GM23248 (cell line): ENCODE data around the gene ABCA3. TPM values are rescaled to one million over a fixed set of nuclear protein-coding genes. Genes with fewer than 3 reads are reported as not detected.

Experiments used
- DNase-seq: peaks from one replicate; pipeline ENCODE4 v3.0.0-alpha.2; 2015
- H2AFZ ChIP-seq: fragments of 200-600 bp; sonication (generic); 2 replicates; pipeline ENCODE4 v1.6.1; 2016; ENCODE audit warnings: antibody characterized with exemption
- H3F3A ChIP-seq: fragments of 200-600 bp; sonication (generic); 2 replicates; pipeline ENCODE4 v1.6.1; 2016; ENCODE audit warnings: mild to moderate bottlenecking, antibody characterized with exemption, mixed run types; ENCODE audit not compliant: insufficient read depth
- H3K27ac ChIP-seq: fragments of 200-600 bp; sonication (generic); 2 replicates; pipeline ENCODE4 v1.5.1; 2016; ENCODE audit warnings: mild to moderate bottlenecking
- H3K27me3 ChIP-seq: fragments of 200-600 bp; sonication (generic); replicated peaks from 2 replicates; pipeline ENCODE4 v1.6.1; 2016; ENCODE audit warnings: mild to moderate bottlenecking; ENCODE audit not compliant: insufficient read depth
- H3K36me3 ChIP-seq: fragments of 200-600 bp; sonication (generic); 2 replicates; pipeline ENCODE4 v1.6.1; 2016; ENCODE audit warnings: low read depth, mild to moderate bottlenecking
- H3K4me1 ChIP-seq: fragments of 200-600 bp; sonication (generic); 2 replicates; pipeline ENCODE4 v1.6.1; 2016; ENCODE audit warnings: mild to moderate bottlenecking; ENCODE audit not compliant: insufficient read depth
- H3K4me2 ChIP-seq: fragments of 200-600 bp; sonication (generic); one replicate; pipeline ENCODE4 v1.6.1; 2016; ENCODE audit warnings: mild to moderate bottlenecking; ENCODE audit not compliant: unreplicated experiment
- H3K4me3 ChIP-seq: fragments of 200-600 bp; sonication (generic); 2 replicates; pipeline ENCODE4 v1.5.1; 2016; ENCODE audit warnings: mild to moderate bottlenecking
- H3K79me2 ChIP-seq: fragments of 200-600 bp; sonication (generic); 2 replicates; pipeline ENCODE4 v1.6.1; 2016; ENCODE audit warnings: mild to moderate bottlenecking; ENCODE audit not compliant: insufficient read depth
- H3K9ac ChIP-seq: fragments of 200-600 bp; sonication (generic); 2 replicates; pipeline ENCODE4 v1.6.1; 2016; ENCODE audit warnings: mild to moderate bottlenecking
- H3K9me2 ChIP-seq: fragments of 200-600 bp; sonication (generic); 2 replicates; pipeline ENCODE4 v1.6.1; 2016; ENCODE audit warnings: mixed run types, mild to moderate bottlenecking, moderate library complexity; ENCODE audit not compliant: insufficient read depth
- H3K9me3 ChIP-seq: fragments of 200-600 bp; sonication (generic); one replicate; pipeline ENCODE4 v1.6.1; 2017; ENCODE audit warnings: low read depth
- H4K20me1 ChIP-seq: fragments of 200-600 bp; sonication (generic); 2 replicates; pipeline ENCODE4 v1.6.0; 2016; ENCODE audit not compliant: insufficient read depth
- EZH2 ChIP-seq: fragments of 200-600 bp; sonication (generic); IDR thresholded peaks from 2 replicates; pipeline ENCODE4 v1.6.1; 2018; ENCODE audit warnings: antibody characterized with exemption, mild to moderate bottlenecking; ENCODE audit not compliant: insufficient read depth, poor library complexity, severe bottlenecking
- EZH2phosphoT487 ChIP-seq: fragments of 200-600 bp; sonication (generic); IDR thresholded peaks from 2 replicates; pipeline ENCODE4 v1.6.1; 2018; ENCODE audit warnings: antibody characterized with exemption, moderate library complexity, mild to moderate bottlenecking, low read depth; ENCODE audit not compliant: insufficient read depth
- WGBS, 2 experiments: methylation state at CpG; one replicate each; pipeline ENCODE4 v1.1.6; 2015 to 2017; ENCODE audit warnings: low lambda C conversion rate in 2 of 2, low coverage in 1 of 2; ENCODE audit errors: missing lambda C conversion rate in 2 of 2; 5-methylcytosine and 5-hydroxymethylcytosine counted together
- in situ Hi-C: fragments of 300-500 bp; cut with MboI; formaldehyde crosslinking; loops from 2 replicates; pipeline ENCODE4 v1.15.0; 2020
- polyA plus RNA-seq: library from polyadenylated mRNA; unstranded; fragments of >200 nt; fragmentation: Nextera tagmentation; extraction: Ambion mirVana; gene quantifications from 2 replicates; pipeline ENCODE4 v1.2.1, GENCODE V29; 2016
- total RNA-seq: library from RNA; depleted of rRNA; stranded (reverse); fragments of >200 nt; shearing (Covaris generic); gene quantifications from 2 replicates; pipeline ENCODE4 v1.2.3, GENCODE V29; 2014

ABCA3 gene
- total and polyA plus RNA-seq, 2 experiments from 2014 or later = 0.64 to 0.76 TPM

DNA sequence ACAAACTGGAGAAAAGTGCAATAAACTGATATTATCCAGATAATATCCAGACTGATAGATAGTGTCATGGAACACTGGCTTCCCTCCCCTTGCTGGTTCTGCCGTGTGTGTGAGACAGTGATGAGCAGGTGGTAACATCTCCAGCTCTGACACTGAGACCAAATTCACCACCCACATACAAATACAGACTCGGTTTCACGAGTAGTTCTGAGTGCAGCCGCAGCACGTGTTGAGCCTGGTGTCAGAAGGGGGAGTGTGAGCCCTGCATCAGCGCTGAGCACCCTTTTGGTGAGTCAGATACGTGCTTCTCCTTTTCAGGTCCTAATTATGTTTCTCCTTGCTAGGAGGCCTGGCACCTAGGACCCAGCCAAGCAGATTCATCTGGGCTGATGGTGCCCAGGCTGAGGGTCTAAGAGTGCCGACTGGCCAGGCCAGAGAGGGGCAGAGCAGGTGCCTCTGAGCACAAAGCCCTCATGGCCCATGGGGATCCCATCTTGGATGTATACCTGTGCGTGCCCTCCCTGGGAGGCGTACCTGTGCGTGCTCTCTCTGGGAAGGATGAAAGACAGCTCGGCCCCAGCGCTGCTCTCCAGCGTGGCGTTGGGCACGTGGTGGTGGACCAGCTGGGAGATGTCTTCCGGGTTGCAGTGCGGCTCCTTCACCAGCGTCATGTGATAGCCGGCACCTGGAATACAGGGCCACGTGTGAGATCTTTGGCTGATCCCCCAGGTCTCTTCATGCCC lies 45.3 kb downstream of the ABCA3 start:
- Histone ChIP-seq H3K4me3 (no peak overlapping the region), H3K36me3 (no peaks in the 10 kb centered on the region), H3K79me2 (no peaks in the 10 kb centered on the region), H3K27me3 (no peaks in the 10 kb centered on the region), H3K4me2 (no peak overlapping the region), H3K9me3 (no peaks in the 10 kb centered on the region), H3K4me1 (no peaks in the 10 kb centered on the region), H3F3A (no peaks in the 10 kb centered on the region), H4K20me1 (no peaks in the 10 kb centered on the region), H3K9me2 (no peaks in the 10 kb centered on the region), H2AFZ (no peak overlapping the region), H3K9ac (no peak overlapping the region), H3K27ac (no peak overlapping the region)
- TF ChIP-seq EZH2phosphoT487 (no peak), EZH2 (no peak)
- no peak for DNase-seq
- in situ Hi-C loops = loop anchor here (10.0 kb wide), 1 partner anchor 60 kb away; no protein-coding TSS in a partner anchor
- 74 to 79% methylated on average over 21 of the region's 21 CpGs for whole genome bisulfite sequencing, 2 experiments

DNA sequence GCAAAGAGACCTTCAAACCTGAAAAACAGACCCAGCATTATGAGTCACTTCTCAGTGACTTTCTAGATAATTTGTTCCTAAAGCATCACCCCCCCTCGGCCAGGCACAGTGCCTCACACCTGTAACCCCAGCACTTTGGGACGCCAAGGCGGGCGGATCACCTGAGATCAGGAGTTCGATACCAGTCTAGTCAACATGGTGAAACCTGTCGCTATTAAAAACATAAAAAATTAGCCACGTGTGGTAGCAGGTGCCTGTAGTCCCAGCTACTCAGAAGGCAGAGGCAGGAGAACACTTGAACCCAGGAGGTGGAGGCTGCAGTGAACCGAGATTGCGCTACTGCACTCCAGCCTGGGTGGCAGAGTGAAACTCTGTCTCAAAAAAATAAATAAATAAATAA lies 48.3 kb downstream of the ABCA3 start:
- Histone ChIP-seq H3K4me3 (no peak overlapping the region), H4K20me1 (no peaks in the 10 kb centered on the region), H3K27me3 (no peaks in the 10 kb centered on the region), H3K4me2 (no peak overlapping the region), H3F3A (no peaks in the 10 kb centered on the region), H3K36me3 (no peaks in the 10 kb centered on the region), H3K9ac (no peak overlapping the region), H2AFZ (no peak overlapping the region), H3K9me3 (no peaks in the 10 kb centered on the region), H3K27ac (no peak overlapping the region), H3K79me2 (no peaks in the 10 kb centered on the region), H3K4me1 (no peaks in the 10 kb centered on the region), H3K9me2 (no peaks in the 10 kb centered on the region)
- in situ Hi-C loops = loop anchor here (10.0 kb wide), 1 partner anchor 63 kb away; no protein-coding TSS in a partner anchor
- TF ChIP-seq EZH2 (no peak), EZH2phosphoT487 (no peak)
- 76 to 79% methylated on average over 9 of the region's 9 CpGs for WGBS, 2 experiments
- DNase-seq = no peak

DNA sequence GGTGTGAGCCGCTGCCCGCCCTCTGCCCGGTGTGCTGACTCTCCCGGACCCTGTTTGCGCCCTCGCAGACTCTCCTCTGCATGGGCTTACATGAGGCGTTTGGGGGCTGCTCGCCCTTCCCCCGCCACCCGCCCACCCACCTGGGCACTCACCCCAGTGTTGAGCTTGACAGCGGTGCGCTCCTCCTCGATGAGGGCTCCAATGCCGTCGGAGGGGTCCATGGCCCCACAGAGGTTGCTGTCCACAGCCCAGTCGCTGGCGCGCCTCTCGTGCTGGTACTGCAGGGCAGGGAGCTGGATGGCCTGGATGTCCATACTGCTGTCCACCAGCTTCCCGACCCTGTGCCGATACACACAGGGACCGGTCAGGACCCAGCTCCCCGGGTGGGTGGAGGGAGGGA lies 51.2 kb downstream of the ABCA3 start:
- Histone ChIP-seq H3K4me1 (no peaks in the 10 kb centered on the region), H3K4me2 (no peak overlapping the region), H3K27me3 (no peaks in the 10 kb centered on the region), H3K9ac (no peak overlapping the region), H3F3A (no peaks in the 10 kb centered on the region), H3K36me3 (no peaks in the 10 kb centered on the region), H3K9me3 (no peaks in the 10 kb centered on the region), H3K9me2 (no peaks in the 10 kb centered on the region), H4K20me1 (no peaks in the 10 kb centered on the region), H3K79me2 (no peaks in the 10 kb centered on the region), H3K27ac (no peak overlapping the region), H2AFZ (no peak overlapping the region), H3K4me3 (no peak overlapping the region)
- DNase-seq = no peak
- 86 to 90% methylated on average over 16 to 23 of the region's 23 CpGs for WGBS, 2 experiments
- TF ChIP-seq EZH2 (no peak), EZH2phosphoT487 (no peak)
- in situ Hi-C loops = no loop called here

DNA sequence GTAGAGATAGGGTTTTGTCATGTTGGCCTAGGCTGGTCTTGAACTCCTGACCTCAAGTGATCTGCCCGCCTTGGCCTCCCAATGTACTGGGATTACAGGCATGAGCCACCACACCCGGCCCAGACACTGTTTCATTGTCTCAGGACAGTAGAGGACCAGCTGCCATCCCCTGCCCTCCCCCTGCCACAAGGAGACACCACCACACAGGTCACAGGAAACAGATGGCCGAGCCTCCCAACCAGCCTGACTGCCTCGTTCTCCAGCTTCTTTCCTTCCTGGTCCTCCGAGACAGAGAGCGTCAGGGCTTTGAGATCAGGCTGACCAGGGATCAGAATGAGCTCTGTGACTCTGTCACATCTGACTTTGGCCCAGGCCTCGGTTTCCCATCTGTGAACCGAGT lies 51.8 kb downstream of the ABCA3 start:
- no peak for TF ChIP-seq EZH2
- no peak for TF ChIP-seq EZH2phosphoT487
- Histone ChIP-seq H3K9me2 (no peaks in the 10 kb centered on the region), H3K36me3 (no peaks in the 10 kb centered on the region), H3F3A (no peaks in the 10 kb centered on the region), H3K4me3 (no peak overlapping the region), H3K27me3 (no peaks in the 10 kb centered on the region), H3K4me2 (no peak overlapping the region), H3K9me3 (no peaks in the 10 kb centered on the region), H3K27ac (no peak overlapping the region), H3K4me1 (no peaks in the 10 kb centered on the region), H3K79me2 (no peaks in the 10 kb centered on the region), H2AFZ (no peak overlapping the region), H4K20me1 (no peaks in the 10 kb centered on the region), H3K9ac (no peak overlapping the region)
- WGBS, 2 experiments = 73% methylated on average over 8 of the region's 8 CpGs
- in situ Hi-C loops = no loop called here
- no peak for DNase-seq
